HG03571 (cell line): ENCODE measurements around the gene MACO1.
A peak's percentile ranks its signal among the peaks of the same experiment; 100 is the strongest.

Experiments
- ATAC-seq: cut with Tn5 transposase; IDR thresholded peaks from one replicate; pipeline ENCODE4 v1.9.1; 2021; ENCODE audit not compliant: unreplicated experiment

The MACO1 gene

GRCh38 chr1:25541889-25542658 lies 111.4 kb downstream of the MACO1 start:
- ATAC-seq, result no peak

- no peak for ATAC-seq
Measured at GRCh38 chr1:25543005-25543424, 112.3 kb downstream of the MACO1 start.

- ATAC-seq, result peak; percentile 73
Measured at GRCh38 chr1:25543425-25544242, 112.9 kb downstream of the MACO1 start, which contains the start of gene LDLRAP1. Gene LDLRAP1 (plus strand): TSS chr1:25543606. CDS start chr1:25543699, 93 bp downstream.

DNA sequence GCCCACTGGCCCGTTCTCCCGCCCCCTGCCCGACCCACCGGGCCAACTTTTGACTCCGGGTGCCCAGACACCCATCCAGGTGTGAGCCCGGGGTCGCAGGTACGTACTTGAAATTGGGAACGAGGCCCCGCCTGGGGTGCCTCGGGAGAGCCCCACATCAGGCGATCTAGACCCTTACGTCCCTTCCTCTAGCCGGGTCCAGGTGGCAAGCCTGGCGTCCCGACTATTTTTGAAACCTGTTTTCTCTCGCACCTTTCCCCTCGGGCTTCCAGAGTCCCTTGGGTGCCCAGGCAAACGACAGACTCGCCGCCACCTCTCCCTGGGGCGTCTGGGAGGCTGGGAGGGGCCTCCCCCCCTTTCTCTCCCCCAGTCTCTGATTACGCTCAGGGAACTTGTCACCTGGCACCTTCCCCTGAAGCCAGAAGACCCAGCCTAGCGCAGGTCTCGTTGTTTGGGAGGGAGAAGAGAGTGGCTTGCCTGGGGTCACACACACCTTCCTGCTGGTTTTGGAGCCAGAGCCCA lies 113.6 kb downstream of the MACO1 start:
- ATAC-seq, result no peak

- ATAC-seq, result no peak
Measured at GRCh38 chr1:25544819-25545218, 114.1 kb downstream of the MACO1 start.

- no peak for ATAC-seq
Measured at GRCh38 chr1:25545767-25546166, 115.1 kb downstream of the MACO1 start.

DNA sequence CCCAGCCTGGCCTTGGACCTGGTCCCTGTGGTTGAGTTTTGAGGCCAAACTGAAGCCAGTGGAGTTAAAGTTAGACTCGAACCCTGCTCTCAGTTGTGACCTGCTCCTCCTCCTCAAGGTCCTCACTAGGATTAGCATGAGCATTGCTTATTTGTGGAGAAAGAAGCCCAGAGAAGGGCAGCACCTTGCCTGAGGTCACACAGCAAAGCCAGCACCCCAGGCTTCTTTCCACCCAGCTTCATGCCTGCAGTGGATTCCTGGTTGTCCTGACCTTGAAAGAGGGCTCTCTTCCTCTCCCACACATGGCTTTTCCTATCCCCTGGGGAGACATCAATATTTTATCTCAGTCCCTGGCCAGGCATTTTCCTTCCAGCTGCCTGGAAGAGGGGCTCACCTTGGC lies 115.5 kb downstream of the MACO1 start:
- no peak for ATAC-seq

GRCh38 chr1:25548601-25549000 lies 117.9 kb downstream of the MACO1 start:
- no peak for ATAC-seq

- peak; percentile 85 for ATAC-seq
Measured at GRCh38 chr1:25549273-25550154, 118.8 kb downstream of the MACO1 start.
